HEK293 (cell line): Measurements from ENCODE around the gene CA10.

Experiments
- BCL11A ChIP-seq: fragments of 450-650 bp; formaldehyde crosslinking; IDR thresholded peaks from 2 replicates; pipeline ENCODE4 v1.5.1; 2016; ENCODE audit warnings: low read depth, missing biosample characterization, missing genetic modification characterization
- BCL11B ChIP-seq: fragments of 450-650 bp; formaldehyde crosslinking; IDR thresholded peaks from 2 replicates; pipeline ENCODE4 v1.5.1; 2016; ENCODE audit warnings: low read depth, missing biosample characterization, missing genetic modification characterization
- GFI1B ChIP-seq: fragments of 450-650 bp; formaldehyde crosslinking; IDR thresholded peaks from 2 replicates; pipeline ENCODE4 v1.5.1; 2016; ENCODE audit warnings: missing biosample characterization, missing genetic modification characterization
- HOXA7 ChIP-seq: sonication (generic); formaldehyde crosslinking; IDR thresholded peaks from 2 replicates; pipeline ENCODE4 v1.8.1; 2022; ENCODE audit warnings: missing genetic modification reagents, borderline replicate concordance
- MEIS1 ChIP-seq: sonication (generic); formaldehyde crosslinking; IDR thresholded peaks from 2 replicates; pipeline ENCODE4 v1.8.1; 2022; ENCODE audit warnings: missing genetic modification reagents, mild to moderate bottlenecking, borderline replicate concordance
- MZF1 ChIP-seq: fragments of 450-650 bp; formaldehyde crosslinking; IDR thresholded peaks from 2 replicates; pipeline ENCODE4 v1.5.1; 2017; ENCODE audit warnings: missing biosample characterization, missing genetic modification characterization, borderline replicate concordance
- OVOL3 ChIP-seq: fragments of 450-650 bp; formaldehyde crosslinking; IDR thresholded peaks from 2 replicates; pipeline ENCODE4 v1.5.1; 2016; ENCODE audit warnings: missing biosample characterization, missing genetic modification characterization
- ZBTB17 ChIP-seq: fragments of 450-650 bp; formaldehyde crosslinking; IDR thresholded peaks from 2 replicates; pipeline ENCODE4 v1.5.1; 2016; ENCODE audit warnings: missing biosample characterization, missing genetic modification characterization
- ZBTB21 ChIP-seq: fragments of 450-650 bp; formaldehyde crosslinking; IDR thresholded peaks from 2 replicates; pipeline ENCODE4 v1.5.1; 2017; ENCODE audit warnings: missing biosample characterization, missing genetic modification characterization
- ZNF112 ChIP-seq: fragments of 450-650 bp; formaldehyde crosslinking; IDR thresholded peaks from 2 replicates; pipeline ENCODE4 v1.5.0; 2017; ENCODE audit warnings: missing biosample characterization, missing genetic modification characterization
- ZNF114 ChIP-seq: fragments of 450-650 bp; formaldehyde crosslinking; IDR thresholded peaks from 2 replicates; pipeline ENCODE4 v1.5.0; 2017; ENCODE audit warnings: missing biosample characterization, missing genetic modification characterization
- ZNF140 ChIP-seq: fragments of 450-650 bp; formaldehyde crosslinking; IDR thresholded peaks from 2 replicates; pipeline ENCODE4 v1.5.1; 2016; ENCODE audit warnings: missing biosample characterization, missing genetic modification characterization
- ZNF16 ChIP-seq: fragments of 450-650 bp; formaldehyde crosslinking; IDR thresholded peaks from 2 replicates; pipeline ENCODE4 v1.5.1; 2016; ENCODE audit warnings: low read depth, missing biosample characterization, missing genetic modification characterization
- ZNF169 ChIP-seq: fragments of 450-650 bp; formaldehyde crosslinking; IDR thresholded peaks from 2 replicates; pipeline ENCODE4 v1.5.1; 2016; ENCODE audit warnings: missing biosample characterization, missing genetic modification characterization
- ZNF211 ChIP-seq: fragments of 450-650 bp; formaldehyde crosslinking; IDR thresholded peaks from 2 replicates; pipeline ENCODE4 v1.5.1; 2016; ENCODE audit warnings: low read depth, missing biosample characterization, missing genetic modification characterization
- ZNF404 ChIP-seq: fragments of 450-650 bp; formaldehyde crosslinking; IDR thresholded peaks from 2 replicates; pipeline ENCODE4 v1.5.1; 2017; ENCODE audit warnings: missing biosample characterization, missing genetic modification characterization
- ZNF473 ChIP-seq: fragments of 450-650 bp; formaldehyde crosslinking; IDR thresholded peaks from 2 replicates; pipeline ENCODE4 v1.5.1; 2017; ENCODE audit warnings: missing biosample characterization, missing genetic modification characterization
- ZNF501 ChIP-seq: fragments of 450-650 bp; formaldehyde crosslinking; IDR thresholded peaks from 2 replicates; pipeline ENCODE4 v1.5.1; 2016; ENCODE audit warnings: missing biosample characterization, missing genetic modification characterization
- ZNF544 ChIP-seq: fragments of 450-650 bp; formaldehyde crosslinking; IDR thresholded peaks from 2 replicates; pipeline ENCODE4 v1.5.0; 2017; ENCODE audit warnings: missing biosample characterization, missing genetic modification characterization
- ZNF623 ChIP-seq: fragments of 450-650 bp; formaldehyde crosslinking; IDR thresholded peaks from 2 replicates; pipeline ENCODE4 v1.5.1; 2016; ENCODE audit warnings: missing biosample characterization, missing genetic modification characterization
- ZNF658 ChIP-seq: fragments of 450-650 bp; formaldehyde crosslinking; IDR thresholded peaks from 2 replicates; pipeline ENCODE4; 2016; ENCODE audit warnings: missing biosample characterization, missing genetic modification characterization
- ZNF664 ChIP-seq: fragments of 450-650 bp; formaldehyde crosslinking; IDR thresholded peaks from 2 replicates; pipeline ENCODE4 v1.5.1; 2016; ENCODE audit warnings: missing biosample characterization, missing genetic modification characterization
- ZNF76 ChIP-seq: fragments of 450-650 bp; formaldehyde crosslinking; IDR thresholded peaks from 2 replicates; pipeline ENCODE4; 2016; ENCODE audit warnings: low read depth, missing biosample characterization, missing genetic modification characterization, borderline replicate concordance
- ZNF830 ChIP-seq: fragments of 450-650 bp; IDR thresholded peaks from 2 replicates; pipeline ENCODE4 v1.5.0; 2018; ENCODE audit warnings: missing biosample characterization, missing genetic modification characterization, low read depth, mild to moderate bottlenecking, moderate library complexity
- ZSCAN23 ChIP-seq: fragments of 450-650 bp; formaldehyde crosslinking; IDR thresholded peaks from 2 replicates; pipeline ENCODE4 v1.5.1; 2016; ENCODE audit warnings: missing biosample characterization, missing genetic modification characterization
- ZSCAN30 ChIP-seq: fragments of 450-650 bp; IDR thresholded peaks from 2 replicates; pipeline ENCODE4 v1.5.1; 2018; ENCODE audit warnings: missing biosample characterization, mild to moderate bottlenecking, missing genetic modification characterization, moderate library complexity
- ZXDB ChIP-seq: fragments of 450-650 bp; formaldehyde crosslinking; IDR thresholded peaks from 2 replicates; pipeline ENCODE4 v1.5.1; 2016; ENCODE audit warnings: missing biosample characterization, missing genetic modification characterization
- TF ChIP-seq, protein P1 (sequence below): fragments of 450-650 bp; formaldehyde crosslinking; IDR thresholded peaks from 2 replicates; pipeline ENCODE4 v1.5.1; 2017; ENCODE audit warnings: missing biosample characterization, missing genetic modification characterization
- TF ChIP-seq, protein P2 (sequence below): IDR thresholded peaks from 2 replicates; pipeline ENCODE4 v1.6.1; 2011; ENCODE audit warnings: mild to moderate bottlenecking, low read depth, low read length, borderline replicate concordance
- TF ChIP-seq, protein P3 (sequence below): fragments of 450-650 bp; formaldehyde crosslinking; IDR thresholded peaks from 2 replicates; pipeline ENCODE4 v1.5.1; 2016; ENCODE audit warnings: missing biosample characterization, missing genetic modification characterization
- TF ChIP-seq, protein P4 (sequence below): fragments of 450-650 bp; formaldehyde crosslinking; IDR thresholded peaks from 2 replicates; pipeline ENCODE4 v1.5.1; 2016; ENCODE audit warnings: missing biosample characterization, missing genetic modification characterization
- TF ChIP-seq, protein P5 (sequence below): fragments of 450-650 bp; formaldehyde crosslinking; IDR thresholded peaks from 2 replicates; pipeline ENCODE4 v1.5.1; 2016; ENCODE audit warnings: missing biosample characterization, missing genetic modification characterization

CA10 gene

DNA sequence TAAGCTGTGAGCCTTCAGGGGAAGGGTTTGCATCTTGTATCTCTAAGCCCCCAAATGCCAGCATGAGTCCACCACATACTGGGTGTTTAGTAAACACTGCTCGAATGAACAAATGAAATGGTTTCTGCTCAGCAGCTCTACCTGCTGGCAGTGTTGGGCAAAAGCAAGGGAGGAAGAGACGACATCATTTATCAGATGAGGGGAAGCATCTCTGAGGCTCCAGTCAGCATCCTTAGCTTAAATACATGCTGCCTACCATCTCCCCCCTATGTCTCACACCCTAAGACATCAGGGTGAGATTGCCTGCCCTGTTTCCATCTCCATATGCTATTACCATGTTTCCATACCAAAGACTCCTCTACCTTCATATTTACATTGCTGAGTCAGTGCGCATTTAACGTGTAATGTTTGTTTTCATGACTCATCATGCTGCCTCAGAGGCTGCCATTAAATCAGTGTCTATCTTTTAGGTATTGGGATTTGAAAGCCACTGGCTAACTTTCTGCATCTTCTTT lies 518.3 kb downstream of the CA10 start (continued):
- TF ChIP-seq ZNF211 (tag by site-specific recombination) (no peak), ZSCAN30 (tag by site-specific recombination) (no peak), ZNF169 (tag by site-specific recombination) (no peak), ZNF114 (no peak), ZNF16 (tag by site-specific recombination) (no peak), ZSCAN23 (tag by site-specific recombination) (no peak), ZNF623 (tag by site-specific recombination) (no peak), ZBTB21 (peak; percentile 55; the same call in 1 of the 2 replicates), ZNF140 (tag by site-specific recombination) (no peak), OVOL3 (tag by site-specific recombination) (no peak), ZNF76 (tag by site-specific recombination) (peak; percentile 38; the same call in 1 of the 2 replicates), ZNF664 (tag by site-specific recombination) (no peak), MEIS1 (CRISPR knock-in tag) (no peak), MZF1 (tag by site-specific recombination) (no peak), ZXDB (tag by site-specific recombination) (peak; percentile 41), GFI1B (tag by site-specific recombination) (peak; percentile 58; the same call in 1 of the 2 replicates), BCL11B (tag by site-specific recombination) (no peak), BCL11A (tag by site-specific recombination) (no peak), ZNF658 (no peak), ZNF830 (tag by site-specific recombination) (no peak), HOXA7 (no peak), ZNF112 (tag by site-specific recombination) (no peak), ZNF501 (tag by site-specific recombination) (no peak), ZNF404 (tag by site-specific recombination) (no peak), ZNF473 (tag by site-specific recombination) (peak; percentile 66; the same call in 1 of the 2 replicates), ZNF544 (tag by site-specific recombination) (no peak), ZBTB17 (tag by site-specific recombination) (peak; percentile 69)
- TF ChIP-seq, protein P1, sequence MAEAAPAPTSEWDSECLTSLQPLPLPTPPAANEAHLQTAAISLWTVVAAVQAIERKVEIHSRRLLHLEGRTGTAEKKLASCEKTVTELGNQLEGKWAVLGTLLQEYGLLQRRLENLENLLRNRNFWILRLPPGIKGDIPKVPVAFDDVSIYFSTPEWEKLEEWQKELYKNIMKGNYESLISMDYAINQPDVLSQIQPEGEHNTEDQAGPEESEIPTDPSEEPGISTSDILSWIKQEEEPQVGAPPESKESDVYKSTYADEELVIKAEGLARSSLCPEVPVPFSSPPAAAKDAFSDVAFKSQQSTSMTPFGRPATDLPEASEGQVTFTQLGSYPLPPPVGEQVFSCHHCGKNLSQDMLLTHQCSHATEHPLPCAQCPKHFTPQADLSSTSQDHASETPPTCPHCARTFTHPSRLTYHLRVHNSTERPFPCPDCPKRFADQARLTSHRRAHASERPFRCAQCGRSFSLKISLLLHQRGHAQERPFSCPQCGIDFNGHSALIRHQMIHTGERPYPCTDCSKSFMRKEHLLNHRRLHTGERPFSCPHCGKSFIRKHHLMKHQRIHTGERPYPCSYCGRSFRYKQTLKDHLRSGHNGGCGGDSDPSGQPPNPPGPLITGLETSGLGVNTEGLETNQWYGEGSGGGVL (tag by site-specific recombination): peak; percentile 66
- TF ChIP-seq, protein P2, sequence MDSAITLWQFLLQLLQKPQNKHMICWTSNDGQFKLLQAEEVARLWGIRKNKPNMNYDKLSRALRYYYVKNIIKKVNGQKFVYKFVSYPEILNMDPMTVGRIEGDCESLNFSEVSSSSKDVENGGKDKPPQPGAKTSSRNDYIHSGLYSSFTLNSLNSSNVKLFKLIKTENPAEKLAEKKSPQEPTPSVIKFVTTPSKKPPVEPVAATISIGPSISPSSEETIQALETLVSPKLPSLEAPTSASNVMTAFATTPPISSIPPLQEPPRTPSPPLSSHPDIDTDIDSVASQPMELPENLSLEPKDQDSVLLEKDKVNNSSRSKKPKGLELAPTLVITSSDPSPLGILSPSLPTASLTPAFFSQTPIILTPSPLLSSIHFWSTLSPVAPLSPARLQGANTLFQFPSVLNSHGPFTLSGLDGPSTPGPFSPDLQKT: no peak
- TF ChIP-seq, protein P3, sequence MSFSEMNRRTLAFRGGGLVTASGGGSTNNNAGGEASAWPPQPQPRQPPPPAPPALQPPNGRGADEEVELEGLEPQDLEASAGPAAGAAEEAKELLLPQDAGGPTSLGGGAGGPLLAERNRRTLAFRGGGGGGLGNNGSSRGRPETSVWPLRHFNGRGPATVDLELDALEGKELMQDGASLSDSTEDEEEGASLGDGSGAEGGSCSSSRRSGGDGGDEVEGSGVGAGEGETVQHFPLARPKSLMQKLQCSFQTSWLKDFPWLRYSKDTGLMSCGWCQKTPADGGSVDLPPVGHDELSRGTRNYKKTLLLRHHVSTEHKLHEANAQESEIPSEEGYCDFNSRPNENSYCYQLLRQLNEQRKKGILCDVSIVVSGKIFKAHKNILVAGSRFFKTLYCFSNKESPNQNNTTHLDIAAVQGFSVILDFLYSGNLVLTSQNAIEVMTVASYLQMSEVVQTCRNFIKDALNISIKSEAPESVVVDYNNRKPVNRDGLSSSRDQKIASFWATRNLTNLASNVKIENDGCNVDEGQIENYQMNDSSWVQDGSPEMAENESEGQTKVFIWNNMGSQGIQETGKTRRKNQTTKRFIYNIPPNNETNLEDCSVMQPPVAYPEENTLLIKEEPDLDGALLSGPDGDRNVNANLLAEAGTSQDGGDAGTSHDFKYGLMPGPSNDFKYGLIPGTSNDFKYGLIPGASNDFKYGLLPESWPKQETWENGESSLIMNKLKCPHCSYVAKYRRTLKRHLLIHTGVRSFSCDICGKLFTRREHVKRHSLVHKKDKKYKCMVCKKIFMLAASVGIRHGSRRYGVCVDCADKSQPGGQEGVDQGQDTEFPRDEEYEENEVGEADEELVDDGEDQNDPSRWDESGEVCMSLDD (tag by site-specific recombination): 0 out of 2 replicates have a peak, but pooled peaks have one; percentile 31
- TF ChIP-seq, protein P4, sequence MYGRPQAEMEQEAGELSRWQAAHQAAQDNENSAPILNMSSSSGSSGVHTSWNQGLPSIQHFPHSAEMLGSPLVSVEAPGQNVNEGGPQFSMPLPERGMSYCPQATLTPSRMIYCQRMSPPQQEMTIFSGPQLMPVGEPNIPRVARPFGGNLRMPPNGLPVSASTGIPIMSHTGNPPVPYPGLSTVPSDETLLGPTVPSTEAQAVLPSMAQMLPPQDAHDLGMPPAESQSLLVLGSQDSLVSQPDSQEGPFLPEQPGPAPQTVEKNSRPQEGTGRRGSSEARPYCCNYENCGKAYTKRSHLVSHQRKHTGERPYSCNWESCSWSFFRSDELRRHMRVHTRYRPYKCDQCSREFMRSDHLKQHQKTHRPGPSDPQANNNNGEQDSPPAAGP (tag by site-specific recombination): peak; percentile 82
- TF ChIP-seq, protein P5, sequence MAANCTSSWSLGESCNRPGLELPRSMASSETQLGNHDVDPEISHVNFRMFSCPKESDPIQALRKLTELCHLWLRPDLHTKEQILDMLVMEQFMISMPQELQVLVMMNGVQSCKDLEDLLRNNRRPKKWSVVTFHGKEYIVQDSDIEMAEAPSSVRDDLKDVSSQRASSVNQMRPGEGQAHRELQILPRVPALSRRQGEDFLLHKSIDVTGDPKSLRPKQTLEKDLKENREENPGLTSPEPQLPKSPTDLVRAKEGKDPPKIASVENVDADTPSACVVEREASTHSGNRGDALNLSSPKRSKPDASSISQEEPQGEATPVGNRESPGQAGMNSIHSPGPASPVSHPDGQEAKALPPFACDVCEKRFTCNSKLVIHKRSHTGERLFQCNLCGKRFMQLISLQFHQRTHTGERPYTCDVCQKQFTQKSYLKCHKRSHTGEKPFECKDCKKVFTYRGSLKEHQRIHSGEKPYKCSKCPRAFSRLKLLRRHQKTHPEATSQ: no peak
